Astrocyte of the cerebellum (primary cell): Measurements from ENCODE around the gene ACOXL.

ENCODE experiments used
- DNase-seq: peaks from one replicate; pipeline ENCODE4 v3.0.0-alpha.2; 2011; ENCODE audit warnings: low read depth
- H3K4me3 ChIP-seq: 2 replicates; pipeline ENCODE4 v1.5.1; 2011; ENCODE audit warnings: mild to moderate bottlenecking, low read depth, low read length, moderate library complexity
- CTCF ChIP-seq: IDR thresholded peaks from 2 replicates; pipeline ENCODE4 v1.5.1; 2012; ENCODE audit warnings: low read length, low read depth, moderate library complexity, mild to moderate bottlenecking; ENCODE audit errors: missing control alignments
- in situ Hi-C: cut with HindIII; loops from 2 replicates; pipeline ENCODE4 v1.10.0; 2017; ENCODE audit warnings: low sequenced_read_pairs

Gene ACOXL

GRCh38 chr2:110740747-110741349, 8.5 kb downstream of the ACOXL start:
- no peak overlapping the region for H3K4me3 ChIP-seq
- TF ChIP-seq CTCF: no peak
- in situ Hi-C loops: no loop called here
- no peak for DNase-seq

GRCh38 chr2:110741491-110741980, 9.2 kb downstream of the ACOXL start:
- in situ Hi-C loops: no loop called here
- H3K4me3 ChIP-seq: no peak overlapping the region
- TF ChIP-seq CTCF: no peak
- no peak for DNase-seq

GRCh38 chr2:110742412-110742811, 10.0 kb downstream of the ACOXL start:
- H3K4me3 ChIP-seq: no peak overlapping the region
- in situ Hi-C loops: no loop called here
- DNase-seq: no peak
- TF ChIP-seq CTCF: no peak

- in situ Hi-C loops: no loop called here
- H3K4me3 ChIP-seq: no peak overlapping the region
- DNase-seq: no peak
- no peak for TF ChIP-seq CTCF
Observed at GRCh38 chr2:110743600-110743999, 11.2 kb downstream of the ACOXL start.

GRCh38 chr2:110744429-110744828, 12.1 kb downstream of the ACOXL start:
- no peak overlapping the region for H3K4me3 ChIP-seq
- no peak for DNase-seq
- no peak for TF ChIP-seq CTCF
- in situ Hi-C loops: no loop called here

- in situ Hi-C loops: no loop called here
- no peak overlapping the region for H3K4me3 ChIP-seq
- TF ChIP-seq CTCF: no peak
- no peak for DNase-seq
Observed at GRCh38 chr2:110745048-110745447, 12.7 kb downstream of the ACOXL start.
